K562 (cell line): ENCODE data around the gene ABCB9. TPM values are rescaled to one million over a fixed set of nuclear protein-coding genes. Genes with fewer than 3 reads are reported as not detected.

Experiments used
- AFF1 ChIP-seq, 2 experiments: fragments of 450-650 bp; IDR thresholded peaks; 2 replicates each; pipeline ENCODE4 v1.6.1; 2018; ENCODE audit warnings: mild to moderate bottlenecking in 2 of 2, low read depth in 1 of 2; ENCODE audit not compliant: partially characterized antibody in 2 of 2
- ARID4B ChIP-seq: sonication (generic); formaldehyde crosslinking; IDR thresholded peaks from 2 replicates; pipeline ENCODE4 v1.8.0; 2022; ENCODE audit warnings: mild to moderate bottlenecking, missing genetic modification reagents
- CEBPB ChIP-seq: fragments of 450-650 bp; IDR thresholded peaks from 2 replicates; pipeline ENCODE4 v1.6.1; 2016; ENCODE audit warnings: missing genetic modification characterization, missing compliant biosample characterization
- ETV6 ChIP-seq, 3 experiments: fragments of 150-350 bp in 1 of 3; sonication (generic) in 1 of 3; formaldehyde crosslinking in 1 of 3; IDR thresholded peaks; 2 replicates each; pipeline versions ENCODE4 v1.6.1 to v1.8.0; 2014 to 2022; ENCODE audit warnings: borderline replicate concordance in 2 of 3, low read depth in 2 of 3, antibody characterized with exemption in 1 of 3, low read length in 1 of 3, mild to moderate bottlenecking in 1 of 3, missing genetic modification reagents in 1 of 3
- FOXP4 ChIP-seq: sonication (generic); formaldehyde crosslinking; IDR thresholded peaks from 2 replicates; pipeline ENCODE4 v1.8.0; 2022; ENCODE audit warnings: mild to moderate bottlenecking, missing genetic modification reagents, borderline replicate concordance
- HDAC1 ChIP-seq, 2 experiments: fragments of 450-650 bp; IDR thresholded peaks; 2 replicates each; pipeline ENCODE4 v1.6.1; 2016 to 2017; ENCODE audit warnings: inconsistent platforms in 1 of 2, mild to moderate bottlenecking in 1 of 2, moderate library complexity in 1 of 2
- HDAC6 ChIP-seq: IDR thresholded peaks from 2 replicates; pipeline ENCODE4 v1.6.1; 2012; ENCODE audit warnings: low read depth, mild to moderate bottlenecking, control low read depth, inconsistent platforms, low read length, moderate library complexity
- ILF3 ChIP-seq: fragments of 450-650 bp; IDR thresholded peaks from 2 replicates; pipeline ENCODE4 v1.6.1; 2018; ENCODE audit warnings: antibody characterized with exemption, mild to moderate bottlenecking, moderate library complexity, borderline replicate concordance
- ZNF133 ChIP-seq: fragments of 250-450 bp; sonication (Bioruptor Pico); IDR thresholded peaks from 2 replicates; pipeline ENCODE4 v1.4.0; 2020; ENCODE audit warnings: mild to moderate bottlenecking
- ZNF316 ChIP-seq: fragments of 450-650 bp; IDR thresholded peaks from 2 replicates; pipeline ENCODE4 v1.6.1; 2016
- polyA plus RNA-seq, 8 experiments: library from polyadenylated mRNA; depleted of rRNA in 4 of 8; stranded (reverse) in 5 of 8; unstranded in 3 of 8; fragments of >200 nt; fragmentation: Nextera tagmentation in 2 of 8; fragmentation: Illumina TruSeq in 1 of 8; extraction: Ambion mirVana in 2 of 8; extraction: Trizol in 1 of 8; gene quantifications; 2 replicates each; pipeline versions ENCODE4 v1.2.1 to v1.2.3, GENCODE V29; 2011 to 2014; ENCODE audit warnings: inconsistent platforms in 1 of 8, missing spikeins in 1 of 8
- total RNA-seq, 7 experiments: library from RNA; depleted of rRNA in 6 of 7; stranded (reverse); fragments of >200 nt in 6 of 7; fragmentation: Illumina TruSeq in 2 of 7; extraction: Trizol in 2 of 7; gene quantifications; 2 replicates each; pipeline versions ENCODE4 v1.2.1 to v1.2.3, GENCODE V29; 2011 to 2021; ENCODE audit warnings: low replicate concordance in 1 of 7

The ABCB9 gene
- total and polyA plus RNA-seq, 9 of the 15 experiments (the other 6 are each of a cell fraction or from before 2014, with no cell fraction given) = 0.20 to 12.6 (median 6.2) TPM

DNA sequence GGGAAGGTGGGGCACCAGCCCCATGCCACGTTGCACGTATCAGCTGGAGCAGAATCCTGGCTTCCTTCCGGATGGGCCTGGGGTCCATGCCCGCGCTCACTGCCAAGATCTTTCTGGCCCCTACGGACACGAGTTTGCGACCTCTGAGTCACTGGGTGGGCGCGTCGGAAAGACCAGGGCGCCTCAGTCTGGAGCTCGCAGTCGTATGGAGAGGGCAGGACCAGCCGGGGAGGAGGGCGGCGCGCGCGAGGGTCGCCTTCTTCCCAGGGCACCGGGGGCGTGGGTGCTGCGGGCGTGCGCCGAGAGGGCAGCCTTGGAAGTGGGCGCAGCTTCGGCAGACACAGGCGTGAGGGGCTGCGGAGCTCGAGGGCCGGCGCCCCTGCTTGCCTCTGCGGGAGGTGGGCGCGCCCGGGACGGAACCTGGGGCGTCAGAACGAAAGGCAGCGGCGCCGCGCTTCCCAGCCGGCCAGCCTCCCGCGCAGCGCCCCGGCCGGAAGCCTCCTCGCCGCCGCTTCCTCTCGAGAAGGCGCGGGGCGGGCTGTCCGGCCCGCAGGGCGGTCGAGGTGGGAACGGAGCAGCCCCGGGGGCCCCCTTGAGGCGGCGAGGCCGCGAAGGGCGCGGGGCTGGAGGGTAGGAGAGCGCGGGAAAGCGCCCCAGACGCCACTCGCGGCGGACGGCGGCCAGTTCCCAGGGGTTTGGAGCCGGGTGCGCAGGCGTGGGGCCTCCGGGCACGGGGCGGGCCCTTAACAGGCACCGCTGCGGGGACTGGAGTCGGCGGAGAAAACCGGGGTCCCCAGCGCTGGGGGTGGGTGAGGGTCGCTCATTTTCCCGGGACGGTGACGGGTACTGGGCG lies 14.1 kb upstream of the ABCB9 start, which contains the start of gene ARL6IP4 (continued):
- TF ChIP-seq AFF1 (IDR thresholded peaks at IDR 0.05; ENCODE audit: low read depth in 1 of 2, partially characterized antibody in 2 of 2) (no peak), CEBPB (tag) (no peak), FOXP4 (CRISPR knock-in tag) (no peak), HDAC6 (no peak), ZNF133 (CRISPR knock-in tag) (no peak), HDAC1 (IDR thresholded peaks at IDR 0.05) (peak in 1 of 2 experiments; percentile 57; a peak in 1 of 4 replicates), ARID4B (CRISPR knock-in tag) (peak; percentile 80), ZNF316 (no peak), ILF3 (peak; percentile 92; the same call in 1 of the 2 replicates), ETV6 (IDR thresholded peaks at IDR 0.05; ENCODE audit: borderline replicate concordance in 1 of 2, low read depth in 2 of 2, low read length in 1 of 2) (no peak), ETV6 (CRISPR knock-in tag; IDR thresholded peaks at IDR 0.05; ENCODE audit: borderline replicate concordance) (0 out of 2 replicates have a peak, but pooled peaks have one; percentile 29)
